Heart left ventricle (tissue), 16 donors: ENCODE data around the gene NUMB. TPM values are rescaled to one million over a fixed set of nuclear protein-coding genes. Genes with fewer than 3 reads are reported as not detected.

Source experiments
- ATAC-seq, 4 donors: fragments of 200-7000 bp; cut with Tn5 transposase; one replicate each; pipeline ENCODE4 v1.9.1; 2020 to 2022; ENCODE audit warnings: moderate library complexity in 4 of 4, mild to moderate bottlenecking in 3 of 4, moderate number of reproducible peaks in 1 of 4
- DNase-seq, 5 donors: peaks; one replicate each; pipeline ENCODE4 v3.0.0-alpha.2; 2020
- H3K27ac ChIP-seq, 12 donors: fragments of 200-600 bp; sonication (generic) in 4 of 12; one replicate each; pipeline versions ENCODE4 v1.5.0 to v1.8.0; 2016 to 2022; ENCODE audit warnings: mild to moderate bottlenecking in 2 of 12
- H3K27me3 ChIP-seq, 9 donors: fragments of 200-600 bp; sonication (generic) in 2 of 9; one replicate each; pipeline versions ENCODE4 v1.5.1 to v1.8.0; 2016 to 2022; ENCODE audit warnings: mild to moderate bottlenecking in 3 of 9
- H3K36me3 ChIP-seq, 9 donors: fragments of 200-600 bp; sonication (generic) in 2 of 9; one replicate each; pipeline versions ENCODE4 v1.5.0 to v1.8.0; 2018 to 2022; ENCODE audit warnings: mild to moderate bottlenecking in 2 of 9
- H3K4me1 ChIP-seq, 12 donors: fragments of 200-600 bp; sonication (generic) in 4 of 12; one replicate each; pipeline versions ENCODE4 v1.5.0 to v1.8.0; 2016 to 2022; ENCODE audit warnings: mild to moderate bottlenecking in 3 of 12
- H3K4me3 ChIP-seq, 12 donors: fragments of 200-600 bp; sonication (generic) in 4 of 12; one replicate each; pipeline versions ENCODE4 v1.5.0 to v1.8.0; 2017 to 2022; ENCODE audit warnings: mild to moderate bottlenecking in 9 of 12, moderate library complexity in 4 of 12
- H3K9me3 ChIP-seq, 12 donors: fragments of 200-600 bp; sonication (generic) in 4 of 12; one replicate each; pipeline versions ENCODE4 v1.5.0 to v1.8.0; 2016 to 2022; ENCODE audit warnings: mild to moderate bottlenecking in 1 of 12
- POLR2A ChIP-seq, 2 donors: fragments of 450-650 bp; IDR thresholded peaks; one replicate each; pipeline ENCODE4 v1.6.1; 2017; ENCODE audit warnings: antibody characterized with exemption in 2 of 2, mild to moderate bottlenecking in 2 of 2, moderate library complexity in 2 of 2
- WGBS, 4 donors: extraction: QIAGEN DNeasy Blood & Tissue Kit in 2 of 4; methylation state at CpG; one replicate each; pipeline versions ENCODE4 v1.1.5 to v1.1.7; 2013 to 2018; 5-methylcytosine and 5-hydroxymethylcytosine counted together
- intact Hi-C, 10 donors: fragments of 100-400 bp; cut with DNase I; formaldehyde crosslinking; loops; one replicate each; pipeline versions ENCODE4 v1.11.1 to v1.14.2; 2022
- polyA plus RNA-seq, 2 donors: library from polyadenylated mRNA; stranded (reverse); fragments of 200-250 nt; gene quantifications; one replicate each; pipeline ENCODE4 v1.2.3, GENCODE V29; 2013
- total RNA-seq, 9 donors: library from RNA; depleted of rRNA in 2 of 9; stranded (reverse); fragments of >200 nt in 2 of 9; fragmentation: NEBNext Ultra II Directional in 3 of 9; extraction: Animal tissue kit (Norgen Biotek cat#: 25700) in 3 of 9; gene quantifications; one replicate each; pipeline versions ENCODE4 v1.1.0 to v1.2.4, GENCODE V29; 2016 to 2023
- TF ChIP-seq, protein P1 (sequence below), 12 donors: fragments of 200-600 bp; sonication (generic) in 4 of 12; IDR thresholded peaks; one replicate each; pipeline versions ENCODE4 v1.5.0 to v1.8.0; 2018 to 2022; ENCODE audit warnings: antibody characterized with exemption in 12 of 12, mild to moderate bottlenecking in 5 of 12
- donor health status: ischemic (EF 13 %, LVEDD 7.1; RV severe dilation, severe dysfunction).
- donor health status: healthy with polysubstance abuse.
- donor health status: DM: no; HTN: yes; CAD: no.
- donor health status: DM: no; HTN: no; CAD: no.
- donor health status: ischemic (EF 25% LVEDD 6.9; RV normal size, moderate dysfunction).
- donor health status: ischemic (EF 25% LVEDD 5.7; RV mildly dilated, moderate dysfunction).
- donor health status: healthy.
- donor health status: DM: yes; HTN: yes; CAD: no.
- donor health status: ischemic (EF 35%, LVEDD 5.7; RV mildly dilated, moderate dysfunction).
- donor health status: nonischemic (EF 11% LVEDD 7.7; RV severe dilation, severe dysfunction).
- donor health status: DM: yes; HTN: yes; CAD: no.
- donor health status: PGD.
- donor health status: ischemic (EF 29% LVEDD 5.4; RV normal size, mild dysfunction).
- donor health status: nonischemic (EF 23%, LVEDD 6.1; RV moderate dilation, normal function).

Gene NUMB
- total and polyA plus RNA-seq, 11 donors = 18.2 to 59.1 (median 34.9) TPM

DNA sequence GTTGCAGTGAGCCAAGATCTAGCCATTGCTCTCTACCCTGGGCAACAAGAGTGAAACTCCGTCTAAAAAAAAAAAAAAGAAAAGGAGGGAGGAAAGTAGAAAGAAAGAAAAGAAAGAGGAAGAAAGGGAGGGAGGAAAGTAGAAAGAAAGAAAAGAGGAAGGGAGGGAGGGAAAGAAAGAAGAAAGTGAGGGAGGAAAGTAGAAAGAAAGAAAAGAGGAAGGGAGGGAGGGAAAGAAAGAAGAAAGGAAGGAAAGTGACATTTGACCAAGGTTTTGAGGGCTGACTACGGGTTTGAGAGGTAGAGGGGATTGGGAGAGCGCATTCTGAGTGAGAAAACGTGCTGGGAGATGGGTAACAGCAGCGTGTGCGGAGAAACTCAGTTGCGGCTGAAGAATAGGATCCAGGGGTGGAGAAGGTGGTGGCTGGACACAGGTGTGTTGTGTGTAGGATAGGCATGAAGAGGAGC lies 221.6 kb downstream of the NUMB start:
- H3K36me3 ChIP-seq = no peaks in the 10 kb centered on the region
- peaks cover 14 to 68% (median 30%) of the 10 kb centered on the region in 9 donors for H3K27me3 ChIP-seq
- H3K9me3 ChIP-seq = no peaks in the 10 kb centered on the region
- ATAC-seq (no peak), DNase-seq (no peak)
- intact Hi-C loops = no loop called here
- H3K4me1 ChIP-seq = peaks cover 3 to 71% (median 27%) of the 10 kb centered on the region in 12 donors
- peak overlapping the region in 4 of 12 donors; percentile 41 to 63 (median 58) for H3K4me3 ChIP-seq
- WGBS, 4 donors = 61 to 76% (median 74%) methylated on average over 6 to 7 of the region's 7 CpGs
- no peak for TF ChIP-seq POLR2A (IDR thresholded peaks at IDR 0.05)
- TF ChIP-seq, protein P1, sequence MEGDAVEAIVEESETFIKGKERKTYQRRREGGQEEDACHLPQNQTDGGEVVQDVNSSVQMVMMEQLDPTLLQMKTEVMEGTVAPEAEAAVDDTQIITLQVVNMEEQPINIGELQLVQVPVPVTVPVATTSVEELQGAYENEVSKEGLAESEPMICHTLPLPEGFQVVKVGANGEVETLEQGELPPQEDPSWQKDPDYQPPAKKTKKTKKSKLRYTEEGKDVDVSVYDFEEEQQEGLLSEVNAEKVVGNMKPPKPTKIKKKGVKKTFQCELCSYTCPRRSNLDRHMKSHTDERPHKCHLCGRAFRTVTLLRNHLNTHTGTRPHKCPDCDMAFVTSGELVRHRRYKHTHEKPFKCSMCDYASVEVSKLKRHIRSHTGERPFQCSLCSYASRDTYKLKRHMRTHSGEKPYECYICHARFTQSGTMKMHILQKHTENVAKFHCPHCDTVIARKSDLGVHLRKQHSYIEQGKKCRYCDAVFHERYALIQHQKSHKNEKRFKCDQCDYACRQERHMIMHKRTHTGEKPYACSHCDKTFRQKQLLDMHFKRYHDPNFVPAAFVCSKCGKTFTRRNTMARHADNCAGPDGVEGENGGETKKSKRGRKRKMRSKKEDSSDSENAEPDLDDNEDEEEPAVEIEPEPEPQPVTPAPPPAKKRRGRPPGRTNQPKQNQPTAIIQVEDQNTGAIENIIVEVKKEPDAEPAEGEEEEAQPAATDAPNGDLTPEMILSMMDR (IDR thresholded peaks at IDR 0.05) = no peak
- no peak overlapping the region for H3K27ac ChIP-seq

- 71 to 86% (median 75%) methylated on average over 11 of the region's 11 CpGs for WGBS, 4 donors
- TF ChIP-seq POLR2A (IDR thresholded peaks at IDR 0.05) = no peak
- Histone ChIP-seq H3K27ac (no peak overlapping the region), H3K27me3 (peaks cover 14 to 68% (median 30%) of the 10 kb centered on the region in 9 donors), H3K4me3 (no peak overlapping the region), H3K9me3 (no peaks in the 10 kb centered on the region), H3K36me3 (no peaks in the 10 kb centered on the region), H3K4me1 (peaks cover 3 to 66% (median 27%) of the 10 kb centered on the region in 12 donors)
- intact Hi-C loops = no loop called here
- no peak for DNase-seq
- ATAC-seq = no peak
These were observed 222.2 kb downstream of the NUMB start for GRCh38 chr14:73236157-73236556.

GRCh38 chr14:73235531-73236155 lies 222.7 kb downstream of the NUMB start:
- H3K27ac ChIP-seq = no peak overlapping the region
- DNase-seq (no peak), ATAC-seq (no peak)
- 57 to 71% (median 62%) methylated on average over 6 of the region's 6 CpGs for WGBS, 4 donors
- TF ChIP-seq POLR2A (IDR thresholded peaks at IDR 0.05) = no peak
- TF ChIP-seq, protein P1 (IDR thresholded peaks at IDR 0.05) = no peak
- no peak overlapping the region for H3K4me3 ChIP-seq
- peaks cover 14 to 67% (median 30%) of the 10 kb centered on the region in 9 donors for H3K27me3 ChIP-seq
- H3K9me3 ChIP-seq = no peaks in the 10 kb centered on the region
- H3K4me1 ChIP-seq = peaks cover 3 to 61% (median 27%) of the 10 kb centered on the region in 12 donors
- H3K36me3 ChIP-seq = no peaks in the 10 kb centered on the region
- intact Hi-C loops = no loop called here

DNA sequence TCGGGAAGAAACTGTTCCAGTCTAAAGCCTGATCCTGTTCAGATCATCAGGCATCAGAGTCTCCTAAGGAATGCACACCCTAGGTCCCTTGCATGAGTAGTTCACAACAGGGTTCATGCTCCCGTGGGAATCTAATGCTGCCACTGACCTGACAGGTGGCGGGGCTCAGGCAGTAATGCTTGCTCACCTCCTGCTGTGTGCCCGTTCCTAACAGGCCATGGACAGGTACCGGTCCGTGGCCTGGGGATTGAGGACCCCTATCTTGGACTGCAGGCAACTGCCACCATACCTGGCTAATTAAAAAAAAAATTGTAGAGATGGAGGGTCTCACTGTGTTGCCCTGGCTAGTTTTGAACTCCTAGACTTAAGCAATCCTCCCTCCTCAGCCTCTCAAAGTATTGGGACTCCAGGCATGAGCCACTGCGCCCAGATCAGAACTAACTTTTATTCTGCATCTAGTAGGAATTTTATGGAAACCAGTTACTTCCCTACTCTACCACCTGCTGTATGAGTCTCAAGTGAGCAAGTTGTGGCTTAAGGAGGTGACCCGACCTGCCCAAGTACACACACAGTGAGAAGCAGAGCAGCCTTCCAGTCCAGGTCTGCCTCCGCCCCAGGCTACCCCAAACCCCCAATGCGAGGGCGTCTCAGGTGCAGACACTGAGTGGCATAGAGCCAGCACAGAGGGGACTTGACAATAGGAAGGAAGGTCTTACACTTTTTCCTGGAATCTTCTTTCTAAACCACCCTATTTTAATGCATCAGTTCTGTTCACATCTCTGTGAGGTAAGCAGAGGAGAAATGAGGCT lies 223.6 kb downstream of the NUMB start:
- H3K4me1 ChIP-seq = peaks cover 3 to 53% (median 24%) of the 10 kb centered on the region in 12 donors
- TF ChIP-seq, protein P1 (IDR thresholded peaks at IDR 0.05) = no peak
- no peak for TF ChIP-seq POLR2A (IDR thresholded peaks at IDR 0.05)
- peaks cover 14 to 58% (median 26%) of the 10 kb centered on the region in 9 donors for H3K27me3 ChIP-seq
- DNase-seq = no peak
- WGBS, 4 donors = 87 to 89% (median 89%) methylated on average over 7 to 11 of the region's 11 CpGs
- ATAC-seq = no peak
- H3K4me3 ChIP-seq = no peak overlapping the region
- intact Hi-C loops = no loop called here
- no peaks in the 10 kb centered on the region for H3K36me3 ChIP-seq
- H3K9me3 ChIP-seq = no peaks in the 10 kb centered on the region
- no peak overlapping the region for H3K27ac ChIP-seq
